Caco-2 (cell line): ENCODE data around the gene KCTD6. TPM values are rescaled to one million over a fixed set of nuclear protein-coding genes. Genes with fewer than 3 reads are reported as not detected.

Experiments
- BruUV-seq: library from RNA; stranded (reverse); fragments of 400-500 nt; replicated peaks from 2 replicates; lab custom pipeline; 2021; lab: Mats Ljungman, UMichigan
- CTCF ChIA-PET: fragments of 300-600 bp; sonication (Branson Sonifier 250); formaldehyde crosslinking; loops from one replicate; lab custom pipeline; 2022; ENCODE audit warnings: antibody characterized with exemption; lab: Charles Lee
- POLR2A ChIA-PET: fragments of 300-600 bp; sonication (Branson Sonifier 250); formaldehyde crosslinking; loops from one replicate; lab custom pipeline; 2022; ENCODE audit warnings: antibody characterized with exemption; lab: Charles Lee
- DNase-seq, 2 experiments: peaks; one replicate each; pipeline versions ENCODE4 v3.0.0 to v3.0.0-alpha.2; 2020 to 2022
- H3K27me3 ChIP-seq: replicated peaks from 2 replicates; pipeline ENCODE4 v1.6.0; 2011; ENCODE audit warnings: low read length; ENCODE audit not compliant: control insufficient read depth, insufficient read depth
- H3K36me3 ChIP-seq: 2 replicates; pipeline ENCODE4 v1.5.1; 2011; ENCODE audit warnings: low read length; ENCODE audit not compliant: control insufficient read depth, insufficient read depth
- H3K4me1 ChIP-seq: fragments of 250-450 bp; sonication (Bioruptor Pico); 2 replicates; pipeline ENCODE4 v1.5.1; 2020; ENCODE audit warnings: mild to moderate bottlenecking
- H3K4me3 ChIP-seq: 2 replicates; pipeline ENCODE4 v1.5.1; 2011; ENCODE audit warnings: low read depth, mild to moderate bottlenecking, control low read depth, low read length
- H3K9me3 ChIP-seq: fragments of 250-450 bp; sonication (Bioruptor Pico); 2 replicates; pipeline ENCODE4 v1.5.1; 2020; ENCODE audit warnings: mild to moderate bottlenecking, moderate library complexity
- H3K27ac Mint-ChIP-seq: one replicate; pipeline ENCODE4 v1.8.0; 2022; ENCODE audit warnings: mixed read lengths; ENCODE audit not compliant: unreplicated experiment
- H3K27me3 Mint-ChIP-seq: one replicate; pipeline ENCODE4 v1.8.0; 2022; ENCODE audit warnings: mixed read lengths; ENCODE audit not compliant: insufficient read depth, unreplicated experiment
- H3K36me3 Mint-ChIP-seq: one replicate; pipeline ENCODE4 v1.8.0; 2022; ENCODE audit warnings: mild to moderate bottlenecking, mixed read lengths; ENCODE audit not compliant: insufficient read depth, unreplicated experiment
- H3K4me1 Mint-ChIP-seq: one replicate; pipeline ENCODE4 v1.8.0; 2022; ENCODE audit warnings: low read depth, mixed read lengths; ENCODE audit not compliant: unreplicated experiment
- H3K4me3 Mint-ChIP-seq: one replicate; pipeline ENCODE4 v1.8.0; 2022; ENCODE audit warnings: mild to moderate bottlenecking, moderate library complexity, mixed read lengths; ENCODE audit not compliant: unreplicated experiment
- H3K9me3 Mint-ChIP-seq: one replicate; pipeline ENCODE4 v1.8.0; 2022; ENCODE audit warnings: mixed read lengths; ENCODE audit not compliant: unreplicated experiment
- CTCF ChIP-seq, 2 experiments: fragments of 200-600 bp in 1 of 2; IDR thresholded peaks; 1 replicate in 1 of 2; 2 replicates in 1 of 2; pipeline versions ENCODE4 v1.5.1 to v1.8.0; 2011 to 2022; ENCODE audit warnings: antibody characterized with exemption in 1 of 2, control low read depth in 1 of 2, inconsistent platforms in 1 of 2, low read depth in 1 of 2, low read length in 1 of 2, mild to moderate bottlenecking in 1 of 2, moderate library complexity in 1 of 2; ENCODE audit not compliant: insufficient read depth in 1 of 2, severe bottlenecking in 1 of 2, unreplicated experiment in 1 of 2
- intact Hi-C: fragments of 100-400 bp; cut with micrococcal nuclease; formaldehyde crosslinking; loops from one replicate; pipeline ENCODE4 v1.10.0; 2022; ENCODE audit not compliant: unreplicated experiment
- total RNA-seq: library from RNA; stranded (reverse); gene quantifications from 2 replicates; pipeline ENCODE4 v1.2.3, GENCODE V29; 2022

Gene KCTD6
- total RNA-seq, 1 experiment from 2014 or later = 9.8 TPM

DNA sequence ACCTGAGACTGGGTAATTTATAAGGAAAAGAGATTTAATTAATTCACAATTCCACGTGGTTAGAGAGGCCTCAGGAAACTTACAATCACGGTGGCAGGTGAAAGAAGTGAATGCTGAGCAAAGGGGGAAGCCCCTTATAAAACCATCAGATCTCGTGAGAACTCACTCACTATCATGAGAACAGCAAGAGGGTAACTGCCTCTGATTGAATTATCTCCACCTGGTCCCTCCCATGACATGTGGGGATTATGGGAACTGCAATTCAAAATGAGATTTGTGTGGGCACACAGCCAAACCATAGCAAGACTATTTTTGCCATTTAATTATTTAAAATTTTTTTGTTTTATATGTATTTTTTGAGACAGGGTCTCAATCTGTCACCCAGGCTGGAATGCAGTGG, 27.0 kb upstream of the KCTD6 start:
- Mint-ChIP-seq H3K4me3 (no peak overlapping the region), H3K4me1 (peaks cover 3% of the 10 kb centered on the region), H3K9me3 (no peaks in the 10 kb centered on the region), H3K27me3 (no peaks in the 10 kb centered on the region), H3K36me3 (no peaks in the 10 kb centered on the region), H3K27ac (no peak overlapping the region)
- no peak for DNase-seq
- Histone ChIP-seq H3K27me3 (no peaks in the 10 kb centered on the region), H3K9me3 (no peaks in the 10 kb centered on the region), H3K4me3 (no peak overlapping the region), H3K36me3 (no peaks in the 10 kb centered on the region), H3K4me1 (peaks cover 20% of the 10 kb centered on the region)
- TF ChIP-seq CTCF (IDR thresholded peaks at IDR 0.05; ENCODE audit: insufficient read depth in 1 of 2, low read depth in 1 of 2, low read length in 1 of 2, severe bottlenecking in 1 of 2, unreplicated experiment in 1 of 2) = no peak
- no TSS peak for BruUV-seq
- intact Hi-C loops = no loop called here
- POLR2A ChIA-PET = no interaction called here
- CTCF ChIA-PET = no interaction called here

DNA sequence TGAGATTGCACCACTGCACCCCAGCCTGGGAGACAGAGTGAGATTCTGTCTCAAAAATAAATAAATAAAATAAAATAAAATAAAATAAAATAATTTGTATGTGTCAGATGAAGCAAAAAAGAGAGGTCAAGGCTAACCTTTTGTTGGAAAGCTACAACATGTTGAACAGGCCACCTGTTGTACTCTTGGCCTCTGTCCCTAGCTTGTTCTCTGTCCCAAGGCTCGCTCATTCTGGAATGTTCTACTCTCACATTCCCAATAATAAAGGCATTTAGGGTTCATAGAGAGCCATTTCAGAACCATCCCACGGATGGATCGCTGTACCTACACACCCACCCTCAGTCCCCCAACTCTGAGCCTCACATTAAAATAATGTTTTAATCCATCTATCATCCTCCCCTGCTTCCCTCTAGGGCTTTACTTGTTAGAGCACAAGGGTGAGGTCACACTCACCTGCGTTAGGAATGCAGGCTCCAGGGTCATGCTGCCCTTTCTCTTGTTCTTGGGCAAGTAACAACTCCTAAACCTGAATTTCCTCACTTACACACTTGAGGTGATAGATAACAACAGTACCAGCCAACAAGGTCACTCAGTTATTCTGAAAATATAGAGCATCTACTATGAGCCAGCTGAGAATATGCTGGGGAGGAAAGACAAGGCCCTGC, 24.9 kb upstream of the KCTD6 start:
- Mint-ChIP-seq H3K4me1 (peaks cover 14% of the 10 kb centered on the region), H3K9me3 (no peaks in the 10 kb centered on the region), H3K27ac (no peak overlapping the region), H3K27me3 (no peaks in the 10 kb centered on the region), H3K36me3 (no peaks in the 10 kb centered on the region), H3K4me3 (no peak overlapping the region)
- Histone ChIP-seq H3K27me3 (no peaks in the 10 kb centered on the region), H3K4me3 (no peak overlapping the region), H3K9me3 (no peaks in the 10 kb centered on the region), H3K36me3 (no peaks in the 10 kb centered on the region), H3K4me1 (peaks cover 42% of the 10 kb centered on the region)
- ChIA-PET CTCF (no interaction called here), POLR2A (no interaction called here)
- intact Hi-C loops = no loop called here
- TF ChIP-seq CTCF (IDR thresholded peaks at IDR 0.05; ENCODE audit: insufficient read depth in 1 of 2, low read depth in 1 of 2, low read length in 1 of 2, severe bottlenecking in 1 of 2, unreplicated experiment in 1 of 2) = no peak
- DNase-seq = no peak
- no TSS peak for BruUV-seq

GRCh38 chr3:58469096-58469495, 22.8 kb upstream of the KCTD6 start:
- H3K9me3 Mint-ChIP-seq = no peaks in the 10 kb centered on the region
- no peak for TF ChIP-seq CTCF (IDR thresholded peaks at IDR 0.05; ENCODE audit: insufficient read depth in 1 of 2, low read depth in 1 of 2, low read length in 1 of 2, severe bottlenecking in 1 of 2, unreplicated experiment in 1 of 2)
- no peak overlapping the region for H3K27ac Mint-ChIP-seq
- H3K4me3 Mint-ChIP-seq = no peak overlapping the region
- ChIA-PET CTCF (no interaction called here), POLR2A (no interaction called here)
- Histone ChIP-seq H3K9me3 (no peaks in the 10 kb centered on the region), H3K4me1 (peaks cover 36% of the 10 kb centered on the region), H3K4me3 (no peak overlapping the region), H3K36me3 (no peaks in the 10 kb centered on the region), H3K27me3 (no peaks in the 10 kb centered on the region)
- intact Hi-C loops = no loop called here
- no peaks in the 10 kb centered on the region for H3K27me3 Mint-ChIP-seq
- DNase-seq = no peak
- no peaks in the 10 kb centered on the region for H3K36me3 Mint-ChIP-seq
- no TSS peak for BruUV-seq
- peaks cover 14% of the 10 kb centered on the region for H3K4me1 Mint-ChIP-seq
